ENCODE data around the gene CPEB1. TPM values are rescaled to one million over a fixed set of nuclear protein-coding genes. Genes with fewer than 3 reads are reported as not detected.

Gene CPEB1
- total and polyA plus RNA-seq, 2 of the 13 experiments (the other 11 are each of a cell fraction or from before 2014, with no cell fraction given): 0.03 to 0.07 TPM

DNA sequence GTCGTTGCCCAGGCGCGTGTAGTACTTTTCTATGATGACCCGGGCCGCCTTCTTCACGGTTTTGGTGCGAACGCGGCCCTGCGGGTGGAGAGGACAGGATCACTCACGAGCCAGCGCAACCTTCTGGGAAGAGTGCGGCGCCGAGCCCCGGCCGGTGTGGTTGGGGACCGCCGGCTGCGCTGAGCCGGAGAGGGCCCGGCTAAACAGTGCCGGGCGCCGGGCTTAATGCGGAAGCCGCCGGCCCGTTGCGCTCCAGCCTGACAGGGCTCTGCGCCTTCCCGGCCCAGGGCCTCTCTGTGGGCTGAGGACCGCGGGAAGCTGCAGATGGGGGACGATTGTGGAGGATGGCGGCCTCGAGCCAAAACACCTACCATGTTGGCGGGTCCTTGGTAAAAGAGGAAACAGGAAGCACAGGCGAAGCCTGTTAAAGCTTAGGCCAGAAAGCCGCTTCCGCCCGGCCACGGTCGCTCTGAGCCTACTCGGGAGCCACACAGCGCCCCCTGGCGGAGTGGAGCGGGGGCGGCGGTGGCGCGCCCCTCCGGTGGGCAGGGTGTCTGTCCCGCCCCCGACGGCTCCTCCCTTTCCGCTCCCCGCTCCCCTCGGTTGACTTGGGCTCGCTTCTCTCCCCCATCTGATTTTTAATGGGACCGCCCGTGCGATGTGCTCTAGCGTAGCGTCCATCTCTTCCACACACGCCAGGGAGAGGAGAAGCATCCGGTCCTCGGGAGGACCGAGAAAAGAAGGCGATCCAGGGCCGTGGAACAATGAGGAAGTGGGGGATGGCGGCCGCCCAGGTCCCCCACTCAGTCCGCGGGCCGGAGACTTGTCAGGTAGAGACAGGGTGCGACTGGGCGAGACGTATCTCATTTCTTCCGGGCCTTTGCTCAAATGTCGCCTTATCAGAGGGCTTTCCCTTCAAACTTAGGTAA is 106.8 kb downstream of the CPEB1 start, which contains the start of gene RPS17 (continued):
- TF ChIP-seq ZNF17 (CRISPR knock-in tag; IDR thresholded peaks at IDR 0.05) (no peak), ZNF331 (CRISPR knock-in tag; IDR thresholded peaks at IDR 0.05) (peak; percentile 79), MLLT10 (CRISPR knock-in tag; IDR thresholded peaks at IDR 0.05) (no peak), ZNF335 (CRISPR knock-in tag; IDR thresholded peaks at IDR 0.05) (peak; percentile 90), ZNF484 (CRISPR knock-in tag; IDR thresholded peaks at IDR 0.05; ENCODE audit: borderline replicate concordance, low read depth) (no peak), THAP9 (CRISPR knock-in tag; IDR thresholded peaks at IDR 0.05; ENCODE audit: borderline replicate concordance) (peak; percentile 80; the same call in 1 of the 2 replicates), ZNF709 (CRISPR knock-in tag; IDR thresholded peaks at IDR 0.05) (peak; percentile 35; the same call in 1 of the 2 replicates), ZNF768 (CRISPR knock-in tag; IDR thresholded peaks at IDR 0.05) (no peak; the same call in 1 of the 2 replicates), ZNF776 (CRISPR knock-in tag; IDR thresholded peaks at IDR 0.05) (0 out of 2 replicates have a peak, but pooled peaks have one; percentile 38), ZNF264 (CRISPR knock-in tag; IDR thresholded peaks at IDR 0.05) (peak; percentile 92; the same call in 1 of the 2 replicates), ZNF543 (CRISPR knock-in tag; IDR thresholded peaks at IDR 0.05) (peak; percentile 83), PITX1 (CRISPR knock-in tag; IDR thresholded peaks at IDR 0.05) (peak; percentile 77), ZNF503 (CRISPR knock-in tag; IDR thresholded peaks at IDR 0.05) (peak; percentile 71), REL (CRISPR knock-in tag; conservative IDR thresholded peaks at IDR 0.05) (peak; percentile 88; the same call in 1 of the 2 replicates), ZNF260 (CRISPR knock-in tag; IDR thresholded peaks at IDR 0.05; ENCODE audit: borderline replicate concordance, low read depth) (no peak), RARG (CRISPR knock-in tag; IDR thresholded peaks at IDR 0.05; ENCODE audit: low read depth) (no peak), PHB2 (IDR thresholded peaks at IDR 0.05; ENCODE audit: partially characterized antibody) (no peak)
- TF ChIP-seq, protein P1, sequence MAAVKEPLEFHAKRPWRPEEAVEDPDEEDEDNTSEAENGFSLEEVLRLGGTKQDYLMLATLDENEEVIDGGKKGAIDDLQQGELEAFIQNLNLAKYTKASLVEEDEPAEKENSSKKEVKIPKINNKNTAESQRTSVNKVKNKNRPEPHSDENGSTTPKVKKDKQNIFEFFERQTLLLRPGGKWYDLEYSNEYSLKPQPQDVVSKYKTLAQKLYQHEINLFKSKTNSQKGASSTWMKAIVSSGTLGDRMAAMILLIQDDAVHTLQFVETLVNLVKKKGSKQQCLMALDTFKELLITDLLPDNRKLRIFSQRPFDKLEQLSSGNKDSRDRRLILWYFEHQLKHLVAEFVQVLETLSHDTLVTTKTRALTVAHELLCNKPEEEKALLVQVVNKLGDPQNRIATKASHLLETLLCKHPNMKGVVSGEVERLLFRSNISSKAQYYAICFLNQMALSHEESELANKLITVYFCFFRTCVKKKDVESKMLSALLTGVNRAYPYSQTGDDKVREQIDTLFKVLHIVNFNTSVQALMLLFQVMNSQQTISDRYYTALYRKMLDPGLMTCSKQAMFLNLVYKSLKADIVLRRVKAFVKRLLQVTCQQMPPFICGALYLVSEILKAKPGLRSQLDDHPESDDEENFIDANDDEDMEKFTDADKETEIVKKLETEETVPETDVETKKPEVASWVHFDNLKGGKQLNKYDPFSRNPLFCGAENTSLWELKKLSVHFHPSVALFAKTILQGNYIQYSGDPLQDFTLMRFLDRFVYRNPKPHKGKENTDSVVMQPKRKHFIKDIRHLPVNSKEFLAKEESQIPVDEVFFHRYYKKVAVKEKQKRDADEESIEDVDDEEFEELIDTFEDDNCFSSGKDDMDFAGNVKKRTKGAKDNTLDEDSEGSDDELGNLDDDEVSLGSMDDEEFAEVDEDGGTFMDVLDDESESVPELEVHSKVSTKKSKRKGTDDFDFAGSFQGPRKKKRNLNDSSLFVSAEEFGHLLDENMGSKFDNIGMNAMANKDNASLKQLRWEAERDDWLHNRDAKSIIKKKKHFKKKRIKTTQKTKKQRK (IDR thresholded peaks at IDR 0.05; ENCODE audit: low read length): no peak
- TF ChIP-seq, protein P2, sequence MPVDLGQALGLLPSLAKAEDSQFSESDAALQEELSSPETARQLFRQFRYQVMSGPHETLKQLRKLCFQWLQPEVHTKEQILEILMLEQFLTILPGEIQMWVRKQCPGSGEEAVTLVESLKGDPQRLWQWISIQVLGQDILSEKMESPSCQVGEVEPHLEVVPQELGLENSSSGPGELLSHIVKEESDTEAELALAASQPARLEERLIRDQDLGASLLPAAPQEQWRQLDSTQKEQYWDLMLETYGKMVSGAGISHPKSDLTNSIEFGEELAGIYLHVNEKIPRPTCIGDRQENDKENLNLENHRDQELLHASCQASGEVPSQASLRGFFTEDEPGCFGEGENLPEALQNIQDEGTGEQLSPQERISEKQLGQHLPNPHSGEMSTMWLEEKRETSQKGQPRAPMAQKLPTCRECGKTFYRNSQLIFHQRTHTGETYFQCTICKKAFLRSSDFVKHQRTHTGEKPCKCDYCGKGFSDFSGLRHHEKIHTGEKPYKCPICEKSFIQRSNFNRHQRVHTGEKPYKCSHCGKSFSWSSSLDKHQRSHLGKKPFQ (CRISPR knock-in tag; IDR thresholded peaks at IDR 0.05; ENCODE audit: insufficient replicate concordance): peak; percentile 78

Measured in HepG2 (cell line).